ENCODE data around the gene MIR17HG. TPM values are rescaled to one million over a fixed set of nuclear protein-coding genes. Genes with fewer than 3 reads are reported as not detected.

MIR17HG gene
- total RNA-seq, 1 experiment from 2014 or later = 5.5 TPM

DNA sequence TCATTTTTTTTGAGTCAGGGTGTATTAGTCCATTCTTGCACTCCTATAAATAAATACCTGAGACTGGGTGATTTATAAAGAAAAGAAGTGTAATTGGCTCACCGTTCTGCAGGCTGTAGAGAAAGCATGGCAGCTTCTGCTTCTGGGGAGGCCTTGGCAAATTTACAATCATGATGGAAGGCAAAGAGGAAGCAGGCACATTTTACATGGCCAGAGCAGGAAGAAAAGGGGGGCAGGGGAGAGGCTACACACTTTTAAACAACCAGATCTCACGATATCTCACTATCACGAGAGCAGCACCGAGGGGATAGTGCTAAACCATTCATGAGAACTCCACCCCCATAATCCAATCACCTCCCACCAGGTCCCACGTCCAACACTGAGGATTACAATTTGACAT is 44.5 kb upstream of the MIR17HG start:
- ChIA-PET CTCF (no interaction called here), POLR2A (ENCODE audit: unreplicated experiment) (no interaction called here)
- H3K4me1 ChIP-seq (ENCODE audit: insufficient read depth, low read length) = no peaks in the 10 kb centered on the region
- H3K9me3 ChIP-seq (ENCODE audit: low read length) = no peaks in the 10 kb centered on the region
- no peaks in the 10 kb centered on the region for H3K9me2 ChIP-seq (replicated peaks; ENCODE audit: low read length)
- BruUV-seq (replicated peaks) = no TSS peak
- intact Hi-C loops (cut with micrococcal nuclease) = no loop called here
- H3F3A ChIP-seq (ENCODE audit: low read length, unreplicated experiment) = no peaks in the 10 kb centered on the region
- no peak overlapping the region for H3K4me3 ChIP-seq (ENCODE audit: low read length)
- H2AFZ ChIP-seq (ENCODE audit: low read length) = no peak overlapping the region
- no peaks in the 10 kb centered on the region for H3K27me3 ChIP-seq (ENCODE audit: low read length)
- no peaks in the 10 kb centered on the region for H3K79me2 ChIP-seq (ENCODE audit: low read length)
- no peak overlapping the region for H3K4me2 ChIP-seq (ENCODE audit: low read length)
- TF ChIP-seq EZH2 (IDR thresholded peaks at IDR 0.05; ENCODE audit: low read length, unreplicated experiment) (no peak), CTCF (conservative IDR thresholded peaks at IDR 0.05; ENCODE audit: low read depth, low read length) (no peak), EZH2phosphoT487 (IDR thresholded peaks at IDR 0.05; ENCODE audit: borderline replicate concordance, low read length) (no peak)
- no peak overlapping the region for H3K9ac ChIP-seq (ENCODE audit: low read length)
- DNase-seq (no peak), ATAC-seq (no peak)
- H4K20me1 ChIP-seq (ENCODE audit: low read length) = no peaks in the 10 kb centered on the region
- H3K27ac ChIP-seq (ENCODE audit: low read length) = no peak overlapping the region
- no peaks in the 10 kb centered on the region for H3K36me3 ChIP-seq (ENCODE audit: low read depth, low read length)

- no peaks in the 10 kb centered on the region for H3K79me2 ChIP-seq (ENCODE audit: low read length)
- no peak for TF ChIP-seq EZH2phosphoT487 (IDR thresholded peaks at IDR 0.05; ENCODE audit: borderline replicate concordance, low read length)
- TF ChIP-seq CTCF (conservative IDR thresholded peaks at IDR 0.05; ENCODE audit: low read depth, low read length) = no peak
- no peak for TF ChIP-seq EZH2 (IDR thresholded peaks at IDR 0.05; ENCODE audit: low read length, unreplicated experiment)
- intact Hi-C loops (cut with micrococcal nuclease) = no loop called here
- no peaks in the 10 kb centered on the region for H3K9me3 ChIP-seq (ENCODE audit: low read length)
- ATAC-seq (no peak), DNase-seq (no peak)
- H3K9me2 ChIP-seq (replicated peaks; ENCODE audit: low read length) = no peaks in the 10 kb centered on the region
- H3K27ac ChIP-seq (ENCODE audit: low read length) = no peak overlapping the region
- no peaks in the 10 kb centered on the region for H3K27me3 ChIP-seq (ENCODE audit: low read length)
- H3K9ac ChIP-seq (ENCODE audit: low read length) = no peak overlapping the region
- ChIA-PET CTCF (no interaction called here), POLR2A (ENCODE audit: unreplicated experiment) (no interaction called here)
- H3K4me3 ChIP-seq (ENCODE audit: low read length) = no peak overlapping the region
- BruUV-seq (replicated peaks) = no TSS peak
- H3K4me2 ChIP-seq (ENCODE audit: low read length) = no peak overlapping the region
- H3K36me3 ChIP-seq (ENCODE audit: low read depth, low read length) = no peaks in the 10 kb centered on the region
- no peak overlapping the region for H2AFZ ChIP-seq (ENCODE audit: low read length)
- H4K20me1 ChIP-seq (ENCODE audit: low read length) = no peaks in the 10 kb centered on the region
- no peaks in the 10 kb centered on the region for H3K4me1 ChIP-seq (ENCODE audit: insufficient read depth, low read length)
- no peaks in the 10 kb centered on the region for H3F3A ChIP-seq (ENCODE audit: low read length, unreplicated experiment)
These were observed 42.7 kb upstream of the MIR17HG start for GRCh38 chr13:91304741-91305140.

GRCh38 chr13:91305652-91306051 is 41.8 kb upstream of the MIR17HG start:
- Histone ChIP-seq H3K9me3 (ENCODE audit: low read length) (no peaks in the 10 kb centered on the region), H3K36me3 (ENCODE audit: low read depth, low read length) (no peaks in the 10 kb centered on the region), H3F3A (ENCODE audit: low read length, unreplicated experiment) (no peaks in the 10 kb centered on the region), H3K4me1 (ENCODE audit: insufficient read depth, low read length) (no peaks in the 10 kb centered on the region), H3K27me3 (ENCODE audit: low read length) (no peaks in the 10 kb centered on the region), H3K27ac (ENCODE audit: low read length) (no peak overlapping the region), H3K79me2 (ENCODE audit: low read length) (no peaks in the 10 kb centered on the region), H3K9me2 (replicated peaks; ENCODE audit: low read length) (no peaks in the 10 kb centered on the region), H3K4me2 (ENCODE audit: low read length) (no peak overlapping the region), H3K9ac (ENCODE audit: low read length) (no peak overlapping the region), H3K4me3 (ENCODE audit: low read length) (no peak overlapping the region), H4K20me1 (ENCODE audit: low read length) (no peaks in the 10 kb centered on the region), H2AFZ (ENCODE audit: low read length) (no peak overlapping the region)
- intact Hi-C loops (cut with micrococcal nuclease) = no loop called here
- DNase-seq (no peak), ATAC-seq (no peak)
- no TSS peak for BruUV-seq (replicated peaks)
- ChIA-PET POLR2A (ENCODE audit: unreplicated experiment) (no interaction called here), CTCF (no interaction called here)
- no peak for TF ChIP-seq EZH2 (IDR thresholded peaks at IDR 0.05; ENCODE audit: low read length, unreplicated experiment)
- TF ChIP-seq CTCF (conservative IDR thresholded peaks at IDR 0.05; ENCODE audit: low read depth, low read length) = no peak
- no peak for TF ChIP-seq EZH2phosphoT487 (IDR thresholded peaks at IDR 0.05; ENCODE audit: borderline replicate concordance, low read length)
